T-helper 22 cell (primary cell): ENCODE data around the gene NUDT1.
"Not testable (repeated sequence)": the region's sequence is repeated elsewhere in the genome, so short reads cannot be mapped to it uniquely, and the experiment has no call there.

Source experiments
- DNase-seq: peaks from one replicate; pipeline ENCODE4 v3.0.0-alpha.2; 2020; ENCODE audit warnings: low read depth

Gene NUDT1

GRCh38 chr7:2269089-2269990 is 27.3 kb downstream of the NUDT1 start:
- DNase-seq = not testable (repeated sequence)

DNA sequence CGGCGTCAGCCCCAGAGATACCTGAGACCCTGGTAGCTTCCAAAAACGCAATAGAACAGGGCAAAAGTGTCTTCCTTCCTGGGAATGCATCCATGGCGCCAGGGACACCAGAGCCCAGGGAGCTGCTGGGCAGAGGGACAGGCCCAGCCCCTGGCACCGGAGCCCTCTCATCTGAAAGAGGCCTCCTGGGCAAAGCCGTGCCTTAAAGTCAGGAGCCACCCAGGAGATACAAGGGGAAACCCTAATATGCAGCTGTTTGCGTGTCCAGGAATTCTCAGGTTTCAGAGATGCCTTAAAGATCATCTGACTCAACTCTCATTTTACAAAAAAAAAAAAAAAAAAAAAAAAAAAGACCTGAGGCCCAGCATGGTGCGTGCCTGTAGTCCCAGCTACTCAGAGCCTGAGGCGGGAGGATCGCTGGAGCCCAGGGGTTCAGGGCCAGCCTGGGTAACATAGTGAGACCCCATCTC is 28.0 kb downstream of the NUDT1 start:
- no peak for DNase-seq

- no peak for DNase-seq
Observed at GRCh38 chr7:2270495-2270894, 28.5 kb downstream of the NUDT1 start.

DNA sequence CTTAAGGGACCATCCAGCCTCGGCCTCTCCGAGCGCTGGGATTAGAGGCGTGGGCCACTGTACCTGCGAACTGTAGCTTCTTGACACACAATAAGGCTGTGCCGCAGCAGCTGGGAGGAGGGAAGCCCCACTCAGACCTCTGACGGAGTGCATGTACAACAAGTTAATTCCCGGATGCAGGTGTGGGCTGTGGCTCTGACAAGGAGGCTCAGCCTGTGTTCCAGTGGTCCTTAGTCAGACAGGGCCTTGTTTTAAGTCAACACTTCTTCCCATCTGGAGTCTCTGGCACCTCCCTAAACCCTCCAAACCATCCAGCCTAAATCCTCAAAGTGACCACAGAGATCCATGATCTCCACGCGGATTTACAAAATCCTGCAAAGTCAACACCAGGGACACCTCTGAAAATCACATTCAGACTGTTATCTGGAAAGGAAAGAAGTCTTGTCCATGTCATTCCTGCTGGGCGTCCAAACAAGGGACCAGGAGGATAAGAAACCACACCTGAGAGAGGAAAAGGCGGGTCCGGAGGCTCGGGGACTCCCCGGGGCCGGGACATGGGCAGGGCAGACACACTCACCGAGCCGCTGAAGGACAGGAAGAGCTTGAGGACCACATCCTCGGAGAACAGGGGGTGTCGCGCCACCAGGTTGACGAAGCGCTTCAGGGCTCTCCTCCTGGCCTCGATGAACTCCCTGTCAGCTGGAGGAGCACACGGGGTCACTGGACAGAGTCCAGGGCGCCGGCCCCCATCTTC is 29.4 kb downstream of the NUDT1 start:
- no peak for DNase-seq

- no peak for DNase-seq
Observed at GRCh38 chr7:2272031-2272430, 30.0 kb downstream of the NUDT1 start.

GRCh38 chr7:2273866-2274265 is 31.8 kb downstream of the NUDT1 start:
- no peak for DNase-seq

- no peak for DNase-seq
Observed at GRCh38 chr7:2274666-2275065, 32.6 kb downstream of the NUDT1 start.

- no peak for DNase-seq
Observed at GRCh38 chr7:2275101-2275500, 33.1 kb downstream of the NUDT1 start.

DNA sequence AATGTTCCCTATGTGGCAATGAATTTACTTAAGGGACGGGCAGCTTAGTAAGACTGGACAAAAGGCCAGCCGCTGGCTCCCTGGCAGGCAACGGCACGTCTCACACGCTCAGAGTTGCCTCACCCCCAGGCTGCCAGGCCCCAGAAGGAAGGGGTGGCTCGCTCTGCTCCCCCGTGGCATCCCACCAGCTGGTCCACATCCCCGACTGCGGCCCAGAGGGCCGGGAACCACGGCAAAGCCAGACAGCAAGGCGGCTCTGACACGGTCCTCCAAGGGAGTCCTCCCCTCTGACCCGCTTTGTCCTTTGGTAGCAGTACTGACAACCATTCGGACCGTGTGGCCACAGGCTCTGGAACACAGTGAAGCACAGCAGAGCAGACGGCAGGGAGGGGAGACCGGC is 34.1 kb downstream of the NUDT1 start:
- no peak for DNase-seq

DNA sequence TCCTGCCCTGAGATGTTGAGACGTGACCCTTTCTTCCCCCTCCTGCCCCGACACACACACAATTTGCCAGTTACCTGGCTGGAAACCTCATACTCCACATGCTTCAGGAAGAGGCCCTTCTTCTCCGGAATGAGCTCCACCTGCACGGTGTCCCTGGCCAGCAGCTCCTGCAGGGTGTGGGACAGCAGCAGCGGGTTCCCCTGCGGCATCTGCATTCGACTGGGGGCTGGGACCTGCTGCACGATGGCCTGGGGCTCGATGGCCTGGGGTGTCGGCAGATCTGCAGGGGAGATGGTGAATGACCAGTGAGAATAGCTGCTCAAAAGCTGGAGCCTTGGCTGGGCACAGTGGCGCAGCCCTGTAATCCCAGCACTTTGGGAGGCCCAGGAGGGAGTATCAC is 36.0 kb downstream of the NUDT1 start:
- no peak for DNase-seq

GRCh38 chr7:2279896-2280295 is 37.9 kb downstream of the NUDT1 start:
- DNase-seq = no peak

- no peak for DNase-seq
Observed at GRCh38 chr7:2280424-2280823, 38.4 kb downstream of the NUDT1 start.

DNA sequence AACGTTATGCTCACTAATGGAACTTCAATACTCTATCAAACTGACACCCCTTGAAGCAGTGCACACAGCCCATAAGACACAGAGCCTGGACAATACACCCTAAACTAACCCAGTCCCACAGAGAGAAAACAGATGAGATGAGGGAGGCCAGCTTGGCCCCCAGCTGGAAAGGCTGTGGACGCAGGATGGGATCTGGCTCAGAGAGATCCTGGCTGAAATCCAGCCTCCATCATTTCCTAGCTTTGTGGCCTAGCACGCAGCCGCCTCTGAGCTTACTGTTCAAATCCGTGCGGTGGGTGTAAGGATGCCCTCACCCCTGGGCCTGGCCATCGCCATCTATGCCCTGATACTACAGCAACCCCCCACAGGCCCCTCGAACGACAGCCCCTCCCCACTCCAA is 39.5 kb downstream of the NUDT1 start:
- no peak for DNase-seq

DNA sequence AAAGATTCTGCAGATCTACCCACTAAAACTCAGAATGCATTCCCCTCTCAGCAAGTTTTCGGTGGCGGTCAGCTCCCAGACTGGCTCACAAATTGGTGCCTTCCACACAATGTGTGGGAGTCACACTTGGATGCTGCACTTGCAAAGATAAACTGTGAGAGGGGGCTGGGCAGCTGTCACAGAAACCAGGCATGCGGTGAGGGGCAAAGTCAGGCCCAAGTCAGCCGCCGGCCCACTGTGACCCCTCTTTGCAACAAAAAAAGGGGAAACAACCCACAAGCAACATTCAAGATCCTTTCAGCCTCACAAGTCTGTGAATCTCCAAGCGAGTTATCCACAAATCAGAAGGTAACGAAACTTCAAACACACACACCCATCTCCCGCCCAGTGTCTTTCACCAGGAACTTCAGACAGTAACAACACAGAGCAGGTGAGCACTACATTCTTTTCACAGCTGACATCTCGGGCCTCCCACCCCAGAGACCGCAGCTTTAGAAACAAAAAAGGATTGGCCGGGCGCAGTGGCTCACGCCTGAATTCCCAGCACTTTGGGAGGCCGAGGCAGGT is 40.2 kb downstream of the NUDT1 start:
- no peak for DNase-seq

DNA sequence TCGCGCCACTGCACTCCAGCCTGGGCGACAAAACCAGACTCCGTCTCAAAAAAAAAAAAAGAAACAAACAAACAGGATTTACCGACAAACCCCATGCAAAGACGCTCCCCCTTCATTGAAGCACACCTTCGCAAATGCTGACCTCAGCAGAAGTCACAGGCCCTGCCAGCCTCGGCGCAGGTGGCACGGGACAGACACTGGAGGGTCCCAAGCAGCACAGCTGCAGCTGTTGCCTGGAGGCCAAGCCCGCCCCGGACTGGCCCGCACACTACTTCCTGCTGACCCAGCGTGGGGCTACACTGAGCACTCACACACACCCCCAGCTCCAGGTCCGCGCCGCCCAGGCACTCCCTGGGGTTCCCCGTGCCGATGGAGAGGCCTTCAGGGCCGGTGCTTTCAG is 41.0 kb downstream of the NUDT1 start:
- no peak for DNase-seq

- no peak for DNase-seq
Observed at GRCh38 chr7:2287745-2288144, 45.7 kb downstream of the NUDT1 start.

- no peak for DNase-seq
Observed at GRCh38 chr7:2288503-2288902, 46.5 kb downstream of the NUDT1 start.

- DNase-seq = no peak
Observed at GRCh38 chr7:2289111-2289586, 47.1 kb downstream of the NUDT1 start.

DNA sequence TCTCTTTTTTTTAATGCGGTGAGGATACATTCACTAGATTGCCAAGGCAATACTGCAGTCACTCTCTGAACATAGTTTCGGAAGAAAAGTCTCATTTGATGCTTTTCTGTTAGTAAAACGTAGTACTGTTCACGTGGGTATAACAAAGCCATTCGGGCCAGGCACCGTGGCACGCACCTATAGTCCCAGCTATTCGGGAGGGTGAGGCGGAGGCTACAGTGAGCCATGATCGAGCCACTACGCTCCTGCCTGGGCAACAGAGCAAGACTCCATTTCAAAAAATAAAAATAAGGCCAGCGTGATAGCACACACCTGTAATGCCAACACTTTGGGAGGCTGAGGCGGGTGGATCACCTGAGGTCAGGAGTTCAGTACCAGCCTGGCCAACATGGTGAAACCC is 47.6 kb downstream of the NUDT1 start:
- no peak for DNase-seq

DNA sequence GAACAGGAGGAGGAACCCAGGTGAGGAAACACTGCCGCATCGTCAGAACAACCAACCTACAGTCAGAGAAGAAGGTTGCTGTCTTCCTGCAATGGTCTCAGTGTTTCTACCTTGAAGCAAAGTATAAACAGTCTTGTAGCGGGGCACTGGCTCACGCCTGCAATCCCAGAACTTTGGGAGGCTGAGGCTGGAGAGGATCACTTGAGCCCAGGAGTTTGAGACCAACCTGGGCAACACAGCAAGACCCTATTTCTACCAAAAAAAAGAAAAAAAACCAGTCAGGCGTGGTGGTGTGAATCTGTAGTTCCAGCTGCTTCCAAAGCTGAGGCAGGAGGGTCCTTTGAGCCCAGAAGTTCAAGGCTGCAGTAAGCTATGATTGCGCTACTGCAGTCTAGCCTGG is 48.9 kb downstream of the NUDT1 start:
- no peak for DNase-seq

DNA sequence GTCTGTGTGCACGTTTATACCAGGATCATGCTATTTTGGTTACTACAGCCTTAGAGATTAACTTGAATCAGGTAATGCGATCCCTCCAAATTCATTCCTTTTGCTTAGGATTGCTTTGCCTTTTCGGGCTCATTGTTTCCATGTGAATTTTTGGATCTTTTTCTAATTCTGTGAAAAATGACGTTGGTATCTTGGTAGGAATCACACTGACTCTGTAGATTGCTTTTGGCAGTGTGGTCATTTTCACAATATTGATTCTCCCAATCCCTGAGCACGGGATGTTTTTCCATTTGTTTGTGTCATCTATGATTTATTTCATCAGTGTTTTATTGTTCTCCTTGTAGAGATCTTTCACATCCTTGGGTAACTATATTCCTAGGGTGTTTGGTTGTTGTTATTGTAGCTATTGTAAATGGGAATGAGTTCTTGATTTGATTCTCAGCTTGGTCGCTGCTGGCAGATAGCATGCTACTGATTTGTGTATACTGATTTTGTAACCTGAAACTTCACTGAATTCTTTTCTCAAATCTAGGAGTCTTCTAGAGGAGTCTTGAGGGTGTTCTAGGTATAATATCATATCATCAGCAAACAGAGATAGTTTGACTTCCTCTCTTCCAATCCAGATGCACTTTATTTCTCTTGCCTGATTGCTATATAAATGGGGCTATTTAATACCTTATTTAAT is 54.1 kb downstream of the NUDT1 start:
- DNase-seq = no peak

- DNase-seq = no peak
Observed at GRCh38 chr7:2296832-2297231, 54.8 kb downstream of the NUDT1 start.
